ENCODE data around the gene AUNIP. TPM values are rescaled to one million over a fixed set of nuclear protein-coding genes. Genes with fewer than 3 reads are reported as not detected.

Gene AUNIP
- total RNA-seq, 3 donors from 2014 or later (not counting 1 experiment from before 2014, with no cell fraction given), result 0.16 to 0.50 (median 0.20) TPM

GRCh38 chr1:25836695-25837094 is 22.6 kb downstream of the AUNIP start:
- no peak for TF ChIP-seq CTCF (IDR thresholded peaks at IDR 0.05)
- H3K4me1 Mint-ChIP-seq, result no peaks in the 10 kb centered on the region
- DNase-seq (no peak), ATAC-seq (no peak)
- peaks cover 23% of the 10 kb centered on the region for H3K36me3 ChIP-seq (ENCODE audit: control insufficient read depth, insufficient read depth, low read length)
- H3K4me1 ChIP-seq (ENCODE audit: control insufficient read depth, insufficient read depth, low read length), result no peaks in the 10 kb centered on the region
- intact Hi-C loops (cut with micrococcal nuclease), result no loop called here
- no peaks in the 10 kb centered on the region for H3K9me3 ChIP-seq (ENCODE audit: control insufficient read depth, insufficient read depth, low read length)
- H3K27ac Mint-ChIP-seq, result no peak overlapping the region
- H3K27me3 Mint-ChIP-seq (ENCODE audit: low read depth in 2 of 2), result no peaks in the 10 kb centered on the region
- 100% methylated on average over 2 of the region's 3 CpGs for WGBS (ENCODE audit: insufficient coverage)
- H3K4me3 Mint-ChIP-seq, result no peak overlapping the region
- H3K9me3 Mint-ChIP-seq, result no peaks in the 10 kb centered on the region
- H3K27me3 ChIP-seq (ENCODE audit: control insufficient read depth, insufficient read depth, low read length), result no peaks in the 10 kb centered on the region
- H3K27ac ChIP-seq (ENCODE audit: low read length), result no peak overlapping the region
- no peaks in the 10 kb centered on the region for H3K36me3 Mint-ChIP-seq
- H3K4me3 ChIP-seq (ENCODE audit: low read length), result no peak overlapping the region

GRCh38 chr1:25834894-25835293 is 24.4 kb downstream of the AUNIP start:
- DNase-seq, result no peak
- Histone ChIP-seq H3K27me3 (ENCODE audit: control insufficient read depth, insufficient read depth, low read length) (no peaks in the 10 kb centered on the region), H3K27ac (ENCODE audit: low read length) (no peak overlapping the region), H3K36me3 (ENCODE audit: control insufficient read depth, insufficient read depth, low read length) (peaks cover 41% of the 10 kb centered on the region), H3K9me3 (ENCODE audit: control insufficient read depth, insufficient read depth, low read length) (no peaks in the 10 kb centered on the region), H3K4me1 (ENCODE audit: control insufficient read depth, insufficient read depth, low read length) (no peaks in the 10 kb centered on the region), H3K4me3 (ENCODE audit: low read length) (no peak overlapping the region)
- ATAC-seq, result no peak
- TF ChIP-seq CTCF (IDR thresholded peaks at IDR 0.05), result no peak
- intact Hi-C loops (cut with micrococcal nuclease), result no loop called here
- Mint-ChIP-seq H3K4me1 (peaks cover 0 to 5% of the 10 kb centered on the region in 2 donors), H3K27me3 (ENCODE audit: low read depth in 2 of 2) (no peaks in the 10 kb centered on the region), H3K27ac (no peak overlapping the region), H3K9me3 (no peaks in the 10 kb centered on the region), H3K36me3 (peaks cover 8% of the 10 kb centered on the region), H3K4me3 (no peak overlapping the region)
- WGBS (ENCODE audit: insufficient coverage), result 92% methylated on average over 3 of the region's 3 CpGs

- ATAC-seq, result no peak
- peaks cover 14% of the 10 kb centered on the region for H3K36me3 Mint-ChIP-seq
- DNase-seq, result no peak
- H3K9me3 Mint-ChIP-seq, result no peaks in the 10 kb centered on the region
- Histone ChIP-seq H3K9me3 (ENCODE audit: control insufficient read depth, insufficient read depth, low read length) (no peaks in the 10 kb centered on the region), H3K27ac (ENCODE audit: low read length) (no peak overlapping the region), H3K36me3 (ENCODE audit: control insufficient read depth, insufficient read depth, low read length) (peaks cover 56% of the 10 kb centered on the region), H3K4me1 (ENCODE audit: control insufficient read depth, insufficient read depth, low read length) (no peaks in the 10 kb centered on the region), H3K4me3 (ENCODE audit: low read length) (no peak overlapping the region), H3K27me3 (ENCODE audit: control insufficient read depth, insufficient read depth, low read length) (no peaks in the 10 kb centered on the region)
- no peaks in the 10 kb centered on the region for H3K27me3 Mint-ChIP-seq (ENCODE audit: low read depth in 2 of 2)
- H3K27ac Mint-ChIP-seq, result no peak overlapping the region
- H3K4me1 Mint-ChIP-seq, result peaks cover 0 to 5% of the 10 kb centered on the region in 2 donors
- no peak for TF ChIP-seq CTCF (IDR thresholded peaks at IDR 0.05)
- no peak overlapping the region for H3K4me3 Mint-ChIP-seq
- WGBS (ENCODE audit: insufficient coverage), result 98% methylated on average over 5 of the region's 5 CpGs
- intact Hi-C loops (cut with micrococcal nuclease), result no loop called here
These were observed 26.1 kb downstream of the AUNIP start for GRCh38 chr1:25833158-25833557.

GRCh38 chr1:25832336-25833037 is 26.8 kb downstream of the AUNIP start:
- Histone ChIP-seq H3K4me1 (ENCODE audit: control insufficient read depth, insufficient read depth, low read length) (no peaks in the 10 kb centered on the region), H3K9me3 (ENCODE audit: control insufficient read depth, insufficient read depth, low read length) (no peaks in the 10 kb centered on the region), H3K4me3 (ENCODE audit: low read length) (no peak overlapping the region), H3K27ac (ENCODE audit: low read length) (no peak overlapping the region), H3K36me3 (ENCODE audit: control insufficient read depth, insufficient read depth, low read length) (peaks cover 61% of the 10 kb centered on the region), H3K27me3 (ENCODE audit: control insufficient read depth, insufficient read depth, low read length) (no peaks in the 10 kb centered on the region)
- 98% methylated on average over 5 of the region's 6 CpGs for WGBS (ENCODE audit: insufficient coverage)
- TF ChIP-seq CTCF (IDR thresholded peaks at IDR 0.05), result no peak
- H3K9me3 Mint-ChIP-seq, result no peaks in the 10 kb centered on the region
- no peaks in the 10 kb centered on the region for H3K27me3 Mint-ChIP-seq (ENCODE audit: low read depth in 2 of 2)
- DNase-seq (no peak), ATAC-seq (no peak)
- H3K36me3 Mint-ChIP-seq, result peaks cover 14% of the 10 kb centered on the region
- intact Hi-C loops (cut with micrococcal nuclease), result no loop called here
- H3K4me3 Mint-ChIP-seq, result no peak overlapping the region
- H3K27ac Mint-ChIP-seq, result no peak overlapping the region
- peaks cover 0 to 5% of the 10 kb centered on the region in 2 donors for H3K4me1 Mint-ChIP-seq

Measured in natural killer cell (primary cell).